Measurements from ENCODE around the gene NATD1.

The NATD1 gene

DNA sequence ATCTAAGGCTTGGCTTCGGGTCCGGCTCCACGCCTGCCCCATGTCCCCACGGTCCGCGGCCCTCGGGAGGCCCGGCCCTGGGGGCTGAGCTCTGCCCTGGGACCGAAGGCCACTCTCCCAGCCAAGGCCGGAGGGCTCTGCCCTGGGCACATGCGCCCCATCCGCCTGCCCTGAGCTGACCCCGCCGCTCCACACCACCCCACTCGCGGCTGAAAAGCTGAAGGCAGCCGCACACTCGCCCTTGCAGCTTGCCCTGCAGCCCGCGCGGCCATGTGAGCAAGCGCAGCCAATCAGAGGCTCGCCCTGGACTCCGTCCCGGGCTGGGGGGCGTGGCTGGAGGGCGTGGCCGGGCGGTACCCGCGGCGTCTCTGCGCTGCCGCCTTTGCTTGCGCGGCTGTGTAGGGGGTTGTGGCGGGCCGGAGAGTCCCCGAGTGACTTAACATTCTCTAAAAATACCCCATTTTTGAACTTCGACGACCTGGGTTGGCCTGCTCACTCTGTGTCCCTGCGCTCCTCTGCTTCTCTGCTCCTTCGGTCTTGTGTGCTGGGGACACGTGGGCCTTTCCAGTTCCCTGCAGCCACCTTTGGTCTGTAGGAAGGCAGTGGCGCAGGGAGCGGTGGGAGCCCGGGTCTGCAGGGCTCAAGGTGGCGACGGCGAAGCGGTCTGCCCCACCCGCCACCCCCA lies 22.5 kb upstream of the NATD1 start:
- peak; percentile 90 for DNase-seq (ENCODE audit: insufficient read length, low spot score)
- no peak for FAIRE-seq
- TF ChIP-seq POLR2A (IDR thresholded peaks at IDR 0.05; ENCODE audit: low read depth, low read length), result peak; percentile 74

DNA sequence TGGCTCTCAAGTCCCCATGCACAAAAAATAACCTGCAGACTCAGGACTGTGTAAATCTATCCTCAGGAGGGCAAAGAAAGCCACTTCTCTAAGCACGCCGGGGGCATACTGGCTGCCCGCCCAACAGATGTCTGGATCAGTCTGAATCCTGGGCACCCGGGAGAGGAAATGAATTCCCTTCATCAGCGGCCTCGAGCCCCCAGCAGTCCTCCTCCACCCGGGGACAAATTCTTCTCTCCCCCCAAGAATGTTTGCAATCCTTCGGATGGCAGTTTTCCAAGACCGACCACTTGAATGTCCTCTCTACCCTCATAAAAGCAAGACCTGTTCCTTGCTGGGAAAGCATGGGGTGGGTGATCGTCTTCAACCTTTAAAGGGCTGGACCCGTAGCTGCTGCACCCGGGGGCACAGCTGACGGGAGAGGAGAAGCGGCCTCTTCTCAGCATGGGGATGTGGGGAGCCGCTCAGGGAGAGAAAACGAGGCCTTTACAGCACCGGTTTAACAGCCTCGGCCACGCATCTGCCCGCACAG lies 21.9 kb upstream of the NATD1 start:
- no peak for TF ChIP-seq POLR2A (IDR thresholded peaks at IDR 0.05; ENCODE audit: low read depth, low read length)

DNA sequence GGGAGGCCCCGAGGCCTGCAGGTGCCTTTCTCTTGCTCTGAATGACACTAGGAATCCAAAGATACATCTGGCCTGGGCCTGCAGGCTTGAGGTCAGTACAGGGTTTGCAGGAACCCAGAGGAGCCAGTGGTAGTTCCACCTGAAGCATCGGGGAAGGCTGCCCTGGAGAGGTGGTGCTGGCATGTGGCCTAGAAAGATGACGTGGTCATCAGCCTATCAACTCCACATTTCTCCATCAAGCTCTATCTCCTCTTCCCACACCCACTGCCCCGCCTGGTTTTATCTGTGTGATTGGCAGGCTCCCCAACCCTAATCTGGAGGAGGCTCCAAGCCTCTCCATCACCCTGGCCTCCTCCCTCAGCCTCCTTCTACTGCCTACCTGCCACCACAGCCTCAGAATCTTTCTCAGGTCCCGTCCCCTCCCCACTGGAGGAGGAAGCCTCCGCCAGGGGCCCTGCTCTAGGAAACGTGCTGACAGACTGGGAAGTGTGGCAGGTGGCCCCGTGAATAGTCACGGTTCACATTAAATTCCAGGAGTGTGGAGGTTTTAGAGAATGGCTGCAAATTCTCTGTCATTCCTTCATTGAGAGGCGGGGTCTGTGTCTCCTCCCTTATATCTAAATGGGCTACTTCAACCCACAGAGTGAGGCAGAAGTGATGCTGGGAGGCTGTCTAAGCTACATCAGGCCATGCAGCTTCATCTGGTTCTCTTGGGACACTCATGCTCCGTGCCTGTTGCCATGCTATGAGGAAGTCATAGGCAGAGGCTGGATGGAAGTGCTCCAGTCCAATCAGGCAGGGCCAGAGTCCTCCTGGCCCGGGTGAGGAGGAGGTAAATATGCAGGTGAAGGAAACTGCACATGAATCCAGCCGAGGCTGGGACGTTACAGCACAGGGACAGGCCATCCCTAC lies 19.9 kb upstream of the NATD1 start:
- DNase-seq (ENCODE audit: insufficient read length, low spot score) (no peak), FAIRE-seq (no peak)
- TF ChIP-seq POLR2A (IDR thresholded peaks at IDR 0.05; ENCODE audit: low read depth, low read length), result no peak

More for the DNA sequence above, 21.9 kb upstream of the NATD1 start:
- no peak for DNase-seq (ENCODE audit: insufficient read length, low spot score)
- FAIRE-seq, result no peak

DNA sequence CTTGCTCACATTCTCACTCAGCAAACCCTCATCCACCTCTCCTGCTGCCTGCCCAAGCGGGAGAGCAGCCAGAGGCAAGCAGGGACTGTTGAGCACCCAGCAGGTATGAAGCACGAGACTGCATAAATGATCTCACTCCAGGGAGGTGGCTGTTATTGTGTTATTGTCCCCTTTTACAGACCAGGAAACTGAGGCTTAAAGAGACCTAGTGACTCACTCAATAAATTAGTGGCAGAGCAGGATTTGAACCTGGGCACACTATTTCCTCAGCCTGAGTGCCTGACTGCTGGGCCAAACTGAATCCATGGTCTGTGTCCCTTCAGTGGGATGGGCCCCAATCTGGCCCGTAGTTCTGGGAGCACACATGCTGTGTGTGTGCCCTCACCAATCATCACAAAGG lies 19.0 kb upstream of the NATD1 start:
- DNase-seq (ENCODE audit: insufficient read length, low spot score) (no peak), FAIRE-seq (no peak)
- TF ChIP-seq POLR2A (IDR thresholded peaks at IDR 0.05; ENCODE audit: low read depth, low read length), result no peak

- FAIRE-seq, result no peak
- DNase-seq (ENCODE audit: insufficient read length, low spot score), result no peak
- no peak for TF ChIP-seq POLR2A (IDR thresholded peaks at IDR 0.05; ENCODE audit: low read depth, low read length)
These were observed 18.4 kb upstream of the NATD1 start for GRCh38 chr17:21271454-21272183.

- TF ChIP-seq POLR2A (IDR thresholded peaks at IDR 0.05; ENCODE audit: low read depth, low read length), result no peak
- FAIRE-seq (no peak), DNase-seq (ENCODE audit: insufficient read length, low spot score) (no peak)
These were observed 16.2 kb upstream of the NATD1 start for GRCh38 chr17:21269394-21269793.

DNA sequence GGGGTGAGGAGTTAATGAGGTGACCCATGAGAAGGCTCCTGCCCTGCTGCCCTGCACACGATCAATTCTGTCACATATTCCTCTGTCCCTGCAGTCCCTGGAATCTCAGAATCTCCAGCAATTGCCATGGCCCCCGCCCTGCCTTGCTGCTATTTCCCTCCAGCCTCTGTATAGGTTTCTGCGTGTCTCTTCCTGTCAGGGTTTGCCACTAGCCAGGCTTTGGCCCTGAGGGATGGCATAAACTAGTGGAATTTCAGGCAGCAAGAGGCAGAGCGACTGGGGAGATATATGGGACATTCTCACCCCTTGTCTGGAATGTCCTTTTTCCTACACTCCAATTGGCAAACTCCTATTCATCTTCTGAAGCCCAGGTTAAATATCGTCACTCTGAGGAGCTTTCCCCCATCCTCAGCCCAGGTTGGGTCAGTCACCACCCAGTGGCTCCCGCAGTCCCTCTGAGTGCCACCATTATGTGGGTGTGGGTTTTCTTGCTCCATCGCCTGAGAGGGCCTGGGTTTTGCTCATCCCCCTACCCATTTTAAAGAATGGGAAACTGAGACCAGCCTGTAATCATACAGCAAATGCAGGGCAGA lies 15.5 kb upstream of the NATD1 start:
- FAIRE-seq (no peak), DNase-seq (ENCODE audit: insufficient read length, low spot score) (no peak)
- TF ChIP-seq POLR2A (IDR thresholded peaks at IDR 0.05; ENCODE audit: low read depth, low read length), result no peak

DNA sequence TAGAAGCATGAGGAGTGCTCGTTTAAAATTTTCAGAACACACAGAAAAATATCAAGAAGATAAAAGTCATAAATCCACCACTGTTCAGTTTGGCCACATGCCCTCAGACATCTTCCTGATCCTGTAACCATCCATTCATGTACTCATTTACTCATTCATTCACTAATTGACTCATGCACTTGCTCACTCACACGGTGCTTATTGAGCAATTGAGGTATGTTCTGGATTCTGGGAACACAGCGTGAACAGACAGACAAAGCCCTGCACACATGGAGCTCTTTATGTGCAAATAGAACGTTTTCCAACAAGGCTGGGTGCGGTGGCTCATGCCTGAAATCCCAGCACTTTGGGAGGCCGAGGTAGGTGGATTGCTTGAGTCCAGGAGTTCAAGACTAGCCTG lies 10.2 kb upstream of the NATD1 start:
- no peak for DNase-seq (ENCODE audit: insufficient read length, low spot score)
- FAIRE-seq, result no peak
- TF ChIP-seq POLR2A (IDR thresholded peaks at IDR 0.05; ENCODE audit: low read depth, low read length), result no peak

DNA sequence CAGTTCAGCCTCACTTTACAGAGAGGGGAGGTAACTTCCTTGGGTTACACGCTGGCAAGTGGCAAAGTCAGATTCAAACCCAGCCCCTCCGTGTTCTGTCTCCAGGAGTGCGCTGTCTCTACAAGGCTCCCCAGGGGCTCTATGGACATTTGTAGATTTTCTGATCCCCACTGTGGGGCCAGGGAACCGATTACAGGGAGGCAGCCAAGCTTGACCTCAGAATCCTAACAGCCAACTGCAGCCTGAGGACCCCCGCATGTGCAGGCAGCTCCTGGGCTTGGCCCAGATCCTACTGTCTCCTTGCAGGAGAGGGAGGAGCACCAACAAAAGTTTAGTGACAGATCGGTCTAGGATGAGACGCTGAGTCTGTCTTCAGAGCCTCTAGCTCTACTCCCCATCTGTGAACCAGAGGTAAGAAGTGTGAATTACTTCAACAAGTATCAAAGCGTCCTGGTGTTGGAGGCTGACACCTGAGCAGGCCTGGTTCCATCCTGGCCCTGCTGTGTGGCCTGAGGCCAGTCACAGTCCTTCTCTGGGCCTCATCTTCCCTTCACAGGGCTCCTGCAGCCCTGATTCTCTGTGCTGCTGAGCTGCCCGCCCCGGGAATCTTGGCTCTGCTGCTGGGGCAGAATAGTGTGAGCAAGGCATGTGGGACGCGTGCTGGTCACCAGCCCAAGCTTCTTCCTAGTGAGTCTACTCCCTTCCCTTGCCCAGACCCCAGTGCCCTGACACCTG lies 9.2 kb upstream of the NATD1 start:
- no peak for FAIRE-seq
- TF ChIP-seq POLR2A (IDR thresholded peaks at IDR 0.05; ENCODE audit: low read depth, low read length), result no peak
- no peak for DNase-seq (ENCODE audit: insufficient read length, low spot score)

- FAIRE-seq, result no peak
- no peak for TF ChIP-seq POLR2A (IDR thresholded peaks at IDR 0.05; ENCODE audit: low read depth, low read length)
- DNase-seq (ENCODE audit: insufficient read length, low spot score), result no peak
These were observed 5.4 kb upstream of the NATD1 start for GRCh38 chr17:21258593-21258992.

DNA sequence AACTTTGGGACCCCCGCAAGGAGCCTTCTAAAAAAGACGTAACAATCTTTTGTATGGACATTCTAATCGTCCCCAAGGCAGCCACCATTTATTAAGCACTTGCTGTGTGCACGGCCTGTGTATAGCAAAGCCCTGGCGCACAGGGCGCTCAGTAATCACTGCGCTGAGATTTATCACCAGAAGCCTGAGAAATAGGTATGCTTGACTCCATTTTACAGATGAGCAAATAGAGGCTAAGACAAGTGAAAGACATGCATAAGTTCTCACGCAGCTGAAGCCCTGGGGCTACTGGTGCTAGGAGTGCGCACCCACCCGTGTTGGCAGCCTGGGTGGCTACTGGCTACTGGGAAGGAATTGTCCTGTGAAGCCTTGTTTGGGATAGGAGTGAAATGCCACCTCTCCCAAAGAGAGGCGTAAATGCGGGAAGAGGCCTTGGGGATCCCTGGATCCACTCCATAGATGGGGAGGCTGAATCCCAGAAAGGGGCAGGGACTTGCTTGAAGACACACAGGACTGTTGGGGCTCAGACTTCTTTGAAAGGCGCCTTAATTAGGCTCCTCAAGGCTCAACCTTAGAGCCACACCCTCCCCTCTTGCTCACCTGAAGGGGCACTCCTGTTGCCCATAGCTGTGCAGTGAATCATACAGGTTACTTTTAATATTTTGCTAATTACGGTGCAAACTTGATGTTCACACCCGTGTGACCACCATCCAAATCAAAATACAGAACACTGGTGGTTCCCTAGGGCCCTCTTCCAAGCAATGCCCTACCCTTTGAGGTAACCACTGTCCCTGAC lies 634 bp upstream of the NATD1 start:
- DNase-seq (ENCODE audit: insufficient read length, low spot score), result no peak
- no peak for TF ChIP-seq POLR2A (IDR thresholded peaks at IDR 0.05; ENCODE audit: low read depth, low read length)
- FAIRE-seq, result no peak

- DNase-seq (ENCODE audit: insufficient read length, low spot score) (no peak), FAIRE-seq (no peak)
- no peak for TF ChIP-seq POLR2A (IDR thresholded peaks at IDR 0.05; ENCODE audit: low read depth, low read length)
These were observed 868 bp downstream of the NATD1 start for GRCh38 chr17:21252289-21252795.

All from H54 (cell line).